ENCODE results near the gene MTMR10.

The MTMR10 gene

GRCh38 chr15:30963681-30964080 lies 27.7 kb downstream of the MTMR10 start:
- no peak for DNase-seq (ENCODE audit: low read depth)
- no peak for TF ChIP-seq CTCF (IDR thresholded peaks at IDR 0.05; ENCODE audit: insufficient read depth, low read depth, low read length, missing control alignments)
- no peak overlapping the region for H3K4me3 ChIP-seq (ENCODE audit: low read length)

- no peak for TF ChIP-seq CTCF (IDR thresholded peaks at IDR 0.05; ENCODE audit: insufficient read depth, low read depth, low read length, missing control alignments)
- H3K4me3 ChIP-seq (ENCODE audit: low read length), result no peak overlapping the region
- no peak for DNase-seq (ENCODE audit: low read depth)
Observed at GRCh38 chr15:30962659-30963058, 28.8 kb downstream of the MTMR10 start.

DNA sequence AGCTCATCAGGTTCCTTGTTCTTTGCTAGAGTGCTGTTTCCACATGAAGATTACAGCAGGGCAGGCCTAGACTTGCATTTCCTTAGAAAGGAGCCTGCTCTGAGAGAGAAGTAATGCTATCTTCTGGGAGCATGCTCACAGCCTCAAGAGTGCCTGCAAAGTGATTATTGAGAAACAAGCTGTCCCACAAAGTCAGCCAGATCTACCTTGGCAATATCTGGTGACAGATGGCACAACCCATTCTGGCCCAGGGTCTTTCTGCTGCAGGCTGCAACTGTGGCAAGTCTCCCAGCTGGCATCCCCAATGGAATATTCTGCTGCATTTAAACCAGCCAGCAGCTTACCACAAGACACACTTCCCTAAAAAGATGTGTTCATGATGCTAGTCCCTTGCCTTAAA lies 29.3 kb downstream of the MTMR10 start:
- no peak for TF ChIP-seq CTCF (IDR thresholded peaks at IDR 0.05; ENCODE audit: insufficient read depth, low read depth, low read length, missing control alignments)
- H3K4me3 ChIP-seq (ENCODE audit: low read length), result no peak overlapping the region
- peak; percentile 93 for DNase-seq (ENCODE audit: low read depth)

DNA sequence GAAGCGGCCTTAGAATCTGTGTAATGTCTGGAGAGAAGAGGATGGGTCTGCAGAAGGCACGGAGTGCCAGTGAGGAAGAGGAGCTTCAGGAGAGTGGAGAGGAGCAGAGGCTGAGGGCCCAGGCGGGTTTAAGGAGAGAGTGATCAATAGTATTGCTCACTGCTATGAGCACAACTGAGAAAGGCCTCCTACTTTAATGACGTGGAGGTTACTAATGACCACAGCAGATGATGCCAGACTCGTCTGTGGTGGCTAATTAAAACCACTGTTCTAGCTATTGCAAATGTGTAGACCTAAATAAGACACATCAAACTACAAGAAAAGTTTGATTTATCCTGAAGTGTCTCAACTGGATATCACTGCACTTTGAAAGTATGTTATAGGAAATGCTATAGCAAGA lies 33.2 kb downstream of the MTMR10 start:
- TF ChIP-seq CTCF (IDR thresholded peaks at IDR 0.05; ENCODE audit: insufficient read depth, low read depth, low read length, missing control alignments), result no peak
- no peak for DNase-seq (ENCODE audit: low read depth)
- no peak overlapping the region for H3K4me3 ChIP-seq (ENCODE audit: low read length)

GRCh38 chr15:30956216-30957124 lies 35.0 kb downstream of the MTMR10 start:
- no peak for DNase-seq (ENCODE audit: low read depth)
- TF ChIP-seq CTCF (IDR thresholded peaks at IDR 0.05; ENCODE audit: insufficient read depth, low read depth, low read length, missing control alignments), result no peak
- H3K4me3 ChIP-seq (ENCODE audit: low read length), result no peak overlapping the region

GRCh38 chr15:30954674-30955073 lies 36.8 kb downstream of the MTMR10 start:
- DNase-seq (ENCODE audit: low read depth), result no peak
- no peak overlapping the region for H3K4me3 ChIP-seq (ENCODE audit: low read length)
- no peak for TF ChIP-seq CTCF (IDR thresholded peaks at IDR 0.05; ENCODE audit: insufficient read depth, low read depth, low read length, missing control alignments)
